GM12878 (cell line): ENCODE data around the gene POR.

Source experiments
- CTCF ChIP-seq, 3 experiments: IDR thresholded peaks in 2 of 3; conservative IDR thresholded peaks in 1 of 3; 2 replicates each; pipeline ENCODE4 v1.5.1; 2011; ENCODE audit warnings: low read depth in 3 of 3, low read length in 3 of 3, mild to moderate bottlenecking in 3 of 3, control low read depth in 2 of 3, moderate library complexity in 2 of 3, inconsistent platforms in 1 of 3, mixed read lengths in 1 of 3; ENCODE audit not compliant: control insufficient read depth in 2 of 3, insufficient read depth in 1 of 3; ENCODE audit errors: extremely low read depth in 1 of 3
- EZH2 ChIP-seq: IDR thresholded peaks from 2 replicates; pipeline ENCODE4 v1.6.1; 2012; ENCODE audit warnings: low read depth, mild to moderate bottlenecking, control low read depth, inconsistent platforms, low read length, borderline replicate concordance; ENCODE audit not compliant: control insufficient read depth
- HDAC6 ChIP-seq: fragments of 200-600 bp; sonication (generic); IDR thresholded peaks from one replicate; pipeline ENCODE4 v1.8.0; 2017; ENCODE audit warnings: antibody characterized with exemption; ENCODE audit not compliant: unreplicated experiment
- IKZF1 ChIP-seq: fragments of 450-650 bp; conservative IDR thresholded peaks from 2 replicates; pipeline ENCODE4 v1.6.1; 2017; ENCODE audit warnings: antibody characterized with exemption, mild to moderate bottlenecking
- JUNB ChIP-seq: IDR thresholded peaks from 2 replicates; pipeline ENCODE4 v1.6.1; 2016; ENCODE audit warnings: antibody characterized with exemption, mild to moderate bottlenecking
- NRF1 ChIP-seq: conservative IDR thresholded peaks from 2 replicates; pipeline ENCODE4 v1.6.1; 2011; ENCODE audit warnings: mild to moderate bottlenecking, low read depth, low read length, improper control_type of control experiment
- POLR2A ChIP-seq: IDR thresholded peaks from 2 replicates; pipeline ENCODE4 v1.6.1; 2011; ENCODE audit warnings: low read depth, mild to moderate bottlenecking, low read length
- POLR2AphosphoS2 ChIP-seq: IDR thresholded peaks from 2 replicates; pipeline ENCODE4 v1.6.1; 2011; ENCODE audit warnings: low read depth, mild to moderate bottlenecking, low read length, improper control_type of control experiment, moderate library complexity
- REST ChIP-seq: IDR thresholded peaks from 2 replicates; pipeline ENCODE4 v1.6.1; 2012; ENCODE audit warnings: mild to moderate bottlenecking, low read depth, low read length
- SP1 ChIP-seq: IDR thresholded peaks from one replicate; pipeline ENCODE4 v1.6.1; 2011; ENCODE audit warnings: low read depth, low read length
- TAF1 ChIP-seq: IDR thresholded peaks from 2 replicates; pipeline ENCODE4 v1.6.1; 2011; ENCODE audit warnings: mild to moderate bottlenecking, low read depth, low read length, borderline replicate concordance
- YY1 ChIP-seq: IDR thresholded peaks from 2 replicates; pipeline ENCODE4 v1.6.1; 2011; ENCODE audit warnings: low read depth, mild to moderate bottlenecking, low read length

GRCh38 chr7:75905785-75906604 lies 9.0 kb upstream of the POR start:
- TF ChIP-seq CTCF (IDR thresholded peaks at IDR 0.05 in 2 of 3, conservative IDR thresholded peaks at IDR 0.05 in 1 of 3; ENCODE audit: control insufficient read depth in 2 of 3, extremely low read depth in 1 of 3, insufficient read depth in 1 of 3, low read depth in 3 of 3, low read length in 3 of 3) (no peak), REST (no peak), YY1 (no peak), HDAC6 (no peak), TAF1 (no peak), NRF1 (no peak), EZH2 (no peak), JUNB (no peak), SP1 (no peak), POLR2A (no peak), IKZF1 (no peak), POLR2AphosphoS2 (no peak)
